HepG2 (cell line): Measurements from ENCODE around the gene NTM. TPM values are rescaled to one million over a fixed set of nuclear protein-coding genes. Genes with fewer than 3 reads are reported as not detected.

Experiments
- ATAC-seq: fragments of 200-7000 bp; cut with Tn5 transposase; 3 replicates; pipeline ENCODE4 v1.9.1; 2020; ENCODE audit warnings: mild to moderate bottlenecking, moderate library complexity
- BruUV-seq: library from RNA; stranded (reverse); fragments of 400-500 nt; replicated peaks from 2 replicates; lab custom pipeline; 2021; lab: Mats Ljungman, UMichigan
- CTCF ChIA-PET: fragments of 300-600 bp; formaldehyde crosslinking; extraction: SDS; loops from one replicate; lab custom pipeline; 2021; ENCODE audit warnings: low total read pairs, inconsistent platforms, low intra/inter-chr PET ratio; lab: Yijun Ruan, JAX
- POLR2A ChIA-PET: fragments of 350-600 bp; sonication (Branson Sonifier 250); formaldehyde crosslinking; loops from one replicate; lab custom pipeline; 2020; ENCODE audit warnings: antibody characterized with exemption, inconsistent platforms; lab: Yijun Ruan, JAX
- DNase-seq: peaks from one replicate; pipeline ENCODE4 v3.0.0-alpha.2; 2015; ENCODE audit warnings: low spot score
- FAIRE-seq: peaks from 3 replicates; lab custom pipeline; 2011; peaks lifted over from hg19 to GRCh38; lab: Jason Lieb, UNC
- H2AFZ ChIP-seq: one replicate; pipeline ENCODE4 v1.6.1; 2011; ENCODE audit warnings: low read length, inconsistent platforms
- H3K27ac ChIP-seq: fragments of 300-600 bp; 3 replicates; pipeline ENCODE4 v1.8.0; 2011; ENCODE audit warnings: mixed run types, mild to moderate bottlenecking, mixed read lengths, low read length, inconsistent platforms; ENCODE audit not compliant: insufficient read depth; ENCODE audit errors: extremely low read length
- H3K27me3 ChIP-seq, 2 experiments: fragments of 200-600 bp in 1 of 2; 2 replicates in 1 of 2; 3 replicates in 1 of 2; pipeline versions ENCODE4 v1.6.0 to v1.8.0; 2011; ENCODE audit warnings: low read length in 2 of 2, mild to moderate bottlenecking in 2 of 2, moderate library complexity in 2 of 2, inconsistent platforms in 1 of 2; ENCODE audit not compliant: insufficient read depth in 2 of 2, control insufficient read depth in 1 of 2
- H3K36me3 ChIP-seq, 2 experiments: fragments of 200-600 bp in 1 of 2; replicated peaks in 1 of 2; 2 replicates in 1 of 2; 3 replicates in 1 of 2; pipeline versions ENCODE4 v1.5.1 to v1.8.0; 2011; ENCODE audit warnings: low read length in 2 of 2, inconsistent platforms in 1 of 2; ENCODE audit not compliant: insufficient read depth in 2 of 2, control insufficient read depth in 1 of 2
- H3K4me1 ChIP-seq: 2 replicates; pipeline ENCODE4 v1.5.1; 2012; ENCODE audit warnings: low read length, inconsistent platforms; ENCODE audit not compliant: insufficient read depth
- H3K4me2 ChIP-seq: 2 replicates; pipeline ENCODE4 v1.6.0; 2011; ENCODE audit warnings: low read depth, low read length, inconsistent platforms
- H3K4me3 ChIP-seq, 3 experiments: fragments of 200-600 bp in 1 of 3; sonication (generic), shearing (Covaris generic) in 1 of 3; replicated peaks in 1 of 3; 2 replicates each; pipeline ENCODE4 v1.5.1; 2011 to 2016; ENCODE audit warnings: low read length in 3 of 3, inconsistent platforms in 2 of 3, low read depth in 2 of 3, mild to moderate bottlenecking in 2 of 3, control low read depth in 1 of 3, mixed read lengths in 1 of 3; ENCODE audit not compliant: insufficient read depth in 1 of 3
- H3K79me2 ChIP-seq: one replicate; pipeline ENCODE4 v1.6.1; 2011; ENCODE audit warnings: low read length, inconsistent platforms; ENCODE audit not compliant: insufficient read depth
- H3K9ac ChIP-seq: 2 replicates; pipeline ENCODE4 v1.6.0; 2011; ENCODE audit warnings: mild to moderate bottlenecking, low read depth, low read length, inconsistent platforms; ENCODE audit not compliant: insufficient read depth
- H3K9me3 ChIP-seq: 2 replicates; pipeline ENCODE4 v1.5.1; 2012; ENCODE audit warnings: mild to moderate bottlenecking, low read length
- H4K20me1 ChIP-seq: 2 replicates; pipeline ENCODE4 v1.6.0; 2011; ENCODE audit warnings: inconsistent platforms, mild to moderate bottlenecking, low read length, moderate library complexity; ENCODE audit not compliant: insufficient read depth
- FOSL1 ChIP-seq: sonication (generic); formaldehyde crosslinking; IDR thresholded peaks from 2 replicates; pipeline ENCODE4 v1.9.0; 2021; ENCODE audit warnings: missing genetic modification reagents, borderline replicate concordance
- GTF2F1 ChIP-seq: fragments of 150-350 bp; IDR thresholded peaks from 2 replicates; pipeline ENCODE4 v1.6.1; 2014; ENCODE audit warnings: low read length
- KDM2A ChIP-seq: sonication (generic); formaldehyde crosslinking; IDR thresholded peaks from 2 replicates; pipeline ENCODE4 v1.4.0; 2020; ENCODE audit warnings: low read depth, missing genetic modification reagents, borderline replicate concordance
- NFE2L1 ChIP-seq: sonication (generic); formaldehyde crosslinking; IDR thresholded peaks from 2 replicates; pipeline ENCODE4 v1.4.0; 2020; ENCODE audit warnings: missing genetic modification reagents, mild to moderate bottlenecking, borderline replicate concordance
- PRDM4 ChIP-seq: sonication (generic); formaldehyde crosslinking; IDR thresholded peaks from 2 replicates; pipeline ENCODE4 v1.9.0; 2021; ENCODE audit warnings: missing genetic modification reagents, borderline replicate concordance
- REL ChIP-seq: sonication (generic); formaldehyde crosslinking; conservative IDR thresholded peaks from 2 replicates; pipeline ENCODE4 v1.8.0; 2022; ENCODE audit warnings: mild to moderate bottlenecking, missing genetic modification reagents, moderate library complexity
- TCF7 ChIP-seq: sonication (generic); IDR thresholded peaks from 2 replicates; pipeline ENCODE4 v1.6.1; 2016; ENCODE audit warnings: antibody characterized with exemption, low read depth
- ZNF530 ChIP-seq: sonication (generic); formaldehyde crosslinking; IDR thresholded peaks from 2 replicates; pipeline ENCODE4 v1.5.0; 2020; ENCODE audit warnings: low read depth, mild to moderate bottlenecking, missing genetic modification reagents
- ZNF670 ChIP-seq: sonication (generic); formaldehyde crosslinking; IDR thresholded peaks from 2 replicates; pipeline ENCODE4 v1.8.0; 2022; ENCODE audit warnings: mild to moderate bottlenecking, missing genetic modification reagents, borderline replicate concordance
- ZNF713 ChIP-seq: sonication (generic); formaldehyde crosslinking; IDR thresholded peaks from 2 replicates; pipeline ENCODE4 v1.4.0; 2020; ENCODE audit warnings: mild to moderate bottlenecking, missing genetic modification reagents
- ZSCAN20 ChIP-seq: sonication (generic); formaldehyde crosslinking; IDR thresholded peaks from 2 replicates; pipeline ENCODE4 v1.4.0; 2020; ENCODE audit warnings: missing genetic modification reagents, mild to moderate bottlenecking, borderline replicate concordance
- WGBS: methylation state at CpG from one replicate; pipeline ENCODE4 v1.1.6; 2017; ENCODE audit warnings: low lambda C conversion rate; 5-methylcytosine and 5-hydroxymethylcytosine counted together
- in situ Hi-C: cut with HindIII; loops from 2 replicates; pipeline ENCODE4 v1.10.0; 2017; ENCODE audit warnings: low pct_unique_long_range_greater_than_20kb; ENCODE audit not compliant: extremely low pct_ligation_motif_present
- intact Hi-C: fragments of 100-400 bp; cut with micrococcal nuclease; formaldehyde crosslinking; loops from one replicate; pipeline ENCODE4 v1.10.0; 2022; ENCODE audit not compliant: unreplicated experiment
- polyA plus RNA-seq, 8 experiments: library from polyadenylated mRNA; depleted of rRNA in 3 of 8; stranded (reverse) in 7 of 8; unstranded in 1 of 8; fragments of >200 nt; fragmentation: Illumina TruSeq in 4 of 8; extraction: Trizol in 4 of 8; gene quantifications; 2 replicates each; pipeline versions ENCODE4 v1.2.1 to v1.2.3, GENCODE V29; 2011 to 2016; ENCODE audit warnings: low read depth in 4 of 8, missing spikeins in 1 of 8, mixed read lengths in 1 of 8; ENCODE audit not compliant: insufficient read depth in 1 of 8
- total RNA-seq, 5 experiments: library from RNA; depleted of rRNA; stranded (reverse); fragments of >200 nt; fragmentation: Illumina TruSeq; extraction: Trizol; gene quantifications; 2 replicates each; pipeline ENCODE4 v1.2.3, GENCODE V29; 2016; ENCODE audit warnings: low read depth in 1 of 5

NTM gene
- total and polyA plus RNA-seq, 2 of the 13 experiments (the other 11 are each of a cell fraction or from before 2014, with no cell fraction given): not detected

GRCh38 chr11:131943295-131943694, 572.9 kb downstream of the NTM start:
- no peak for TF ChIP-seq FOSL1 (CRISPR knock-in tag)
- TF ChIP-seq PRDM4 (CRISPR knock-in tag): no peak
- no peak for TF ChIP-seq ZNF713 (CRISPR knock-in tag)
- TF ChIP-seq TCF7: no peak
- no peak for TF ChIP-seq ZNF670 (CRISPR knock-in tag)
- TF ChIP-seq REL (CRISPR knock-in tag): no peak
- no peak for TF ChIP-seq ZNF530 (CRISPR knock-in tag)
- no peak for TF ChIP-seq NFE2L1
- no peak for TF ChIP-seq KDM2A (CRISPR knock-in tag)
- no peak for TF ChIP-seq GTF2F1
- TF ChIP-seq ZSCAN20 (CRISPR knock-in tag): no peak
- no peaks in the 10 kb centered on the region for H4K20me1 ChIP-seq
- DNase-seq (no peak), ATAC-seq (no peak), FAIRE-seq (no peak)
- no peaks in the 10 kb centered on the region for H3K9me3 ChIP-seq
- no peaks in the 10 kb centered on the region for H3K79me2 ChIP-seq
- no peaks in the 10 kb centered on the region for H3K36me3 ChIP-seq
- ChIA-PET CTCF (no interaction called here), POLR2A (no interaction called here)
- no peak overlapping the region for H2AFZ ChIP-seq
- intact Hi-C loops (no loop called here), in situ Hi-C loops (no loop called here)
- H3K4me3 ChIP-seq: no peak overlapping the region
- no peak overlapping the region for H3K9ac ChIP-seq
- no TSS peak for BruUV-seq
- WGBS: 0% methylated on average over 3 of the region's 6 CpGs
- no peak overlapping the region for H3K4me2 ChIP-seq
- H3K27me3 ChIP-seq: peaks cover 0 to 8% of the 10 kb centered on the region in 2 experiments; a peak in 2 of 5 replicates
- H3K4me1 ChIP-seq: no peaks in the 10 kb centered on the region
- no peak overlapping the region for H3K27ac ChIP-seq
